Measurements from ENCODE around the gene DSCAM. TPM values are rescaled to one million over a fixed set of nuclear protein-coding genes. Genes with fewer than 3 reads are reported as not detected.

DSCAM gene
- total and polyA plus RNA-seq, 10 of the 15 experiments (the other 5 are each of a cell fraction or from before 2014, with no cell fraction given): not detected

DNA sequence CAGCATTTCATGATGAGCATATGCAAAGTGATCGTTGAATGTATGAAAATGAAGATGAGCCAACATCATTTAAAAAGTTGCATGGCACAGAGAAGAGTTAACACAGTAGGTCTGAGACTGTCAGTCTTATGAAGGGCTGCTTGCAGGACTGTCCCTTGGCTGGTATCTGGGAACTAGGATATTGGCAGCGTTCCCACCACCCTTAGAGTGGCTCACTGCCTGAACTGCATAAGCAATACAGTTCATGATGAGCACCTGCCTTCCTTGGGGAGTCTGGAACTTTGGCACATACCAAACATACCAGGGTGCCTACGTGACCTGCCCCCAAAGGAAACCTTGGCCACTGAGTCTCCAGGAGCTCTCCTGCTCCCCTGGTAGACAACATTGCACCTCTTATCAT lies 161.8 kb downstream of the DSCAM start:
- Histone ChIP-seq H3K9ac (ENCODE audit: control insufficient read depth, insufficient read depth, low read length) (no peak overlapping the region), H3K4me2 (ENCODE audit: control insufficient read depth, insufficient read depth) (no peak overlapping the region), H3K27me3 (replicated peaks in 1 of 2; ENCODE audit: control insufficient read depth in 2 of 2, insufficient read depth in 2 of 2, low read length in 1 of 2) (no peaks in the 10 kb centered on the region), H3K4me3 (no peak overlapping the region), H4K20me1 (ENCODE audit: control insufficient read depth, insufficient read depth) (no peaks in the 10 kb centered on the region), H3K36me3 (ENCODE audit: control insufficient read depth in 2 of 2, insufficient read depth in 2 of 2, low read length in 1 of 2) (no peaks in the 10 kb centered on the region), H3K27ac (ENCODE audit: control insufficient read depth, insufficient read depth) (no peak overlapping the region), H2AFZ (ENCODE audit: control insufficient read depth, low read depth, low read length) (no peak overlapping the region), H3K79me2 (ENCODE audit: control insufficient read depth, insufficient read depth, low read length) (no peaks in the 10 kb centered on the region), H3K4me1 (ENCODE audit: control insufficient read depth, insufficient read depth, low read length) (no peaks in the 10 kb centered on the region), H3K9me3 (replicated peaks; ENCODE audit: control insufficient read depth, insufficient read depth, low read length) (no peaks in the 10 kb centered on the region; the same call in 2 of the 3 replicates)
- ATAC-seq (no peak), FAIRE-seq (no peak), DNase-seq (ENCODE audit: low read depth, low spot score) (no peak)
- in situ Hi-C loops (cut with MboI) (no loop called here), intact Hi-C loops (cut with micrococcal nuclease; ENCODE audit: unreplicated experiment) (no loop called here)
- TF ChIP-seq FOS (IDR thresholded peaks at IDR 0.05; ENCODE audit: borderline replicate concordance, extremely low read depth, insufficient read length) (no peak), BRCA1 (IDR thresholded peaks at IDR 0.05; ENCODE audit: low read depth, low read length) (no peak), BMI1 (IDR thresholded peaks at IDR 0.05; ENCODE audit: borderline replicate concordance) (no peak), MEF2B (IDR thresholded peaks at IDR 0.05; ENCODE audit: partially characterized antibody, poor library complexity, severe bottlenecking) (no peak)
- ChIA-PET RAD21 (ENCODE audit: unreplicated experiment) (no interaction called here), POLR2A (no interaction called here), SMC1A (ENCODE audit: uncharacterized antibody, unreplicated experiment) (no interaction called here), CTCF (no interaction called here)
- BruUV-seq (replicated peaks): no TSS peak
- 0% methylated on average over 3 of the region's 3 CpGs for WGBS (ENCODE audit: insufficient coverage, insufficient replicate concordance, low lambda C conversion rate, missing lambda C conversion rate)

DNA sequence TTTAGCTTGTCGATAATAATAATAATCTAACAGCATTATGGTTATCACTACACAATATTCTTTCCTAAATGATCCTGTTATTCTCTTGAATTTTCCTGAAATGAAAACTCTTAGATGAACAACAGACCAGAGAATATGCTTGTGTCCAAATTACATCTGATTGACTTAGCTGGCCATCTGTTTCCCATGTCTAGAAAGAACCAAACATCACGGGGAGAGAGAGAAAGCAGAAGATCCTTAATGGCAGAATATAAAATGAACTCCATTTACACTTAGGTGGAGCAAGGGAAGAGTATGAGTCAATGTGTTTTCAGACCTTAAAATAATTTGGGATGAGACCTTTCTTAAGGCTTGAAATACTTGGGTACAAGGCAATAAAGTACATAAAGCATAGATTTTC lies 162.2 kb downstream of the DSCAM start:
- POLR2A ChIA-PET: no interaction called here
- no TSS peak for BruUV-seq (replicated peaks)
- no peak for TF ChIP-seq GABPA (IDR thresholded peaks at IDR 0.05; ENCODE audit: low read depth)
- no peak for TF ChIP-seq TCF12 (IDR thresholded peaks at IDR 0.05; ENCODE audit: low read depth, low read length)
- TF ChIP-seq LARP7 (IDR thresholded peaks at IDR 0.05): no peak
- no peak overlapping the region for H3K4me3 ChIP-seq
- H2AFZ ChIP-seq (ENCODE audit: control insufficient read depth, low read depth, low read length): no peak overlapping the region
- no peak overlapping the region for H3K27ac ChIP-seq (ENCODE audit: control insufficient read depth, insufficient read depth)
- FAIRE-seq (no peak), DNase-seq (ENCODE audit: low read depth, low spot score) (no peak), ATAC-seq (no peak)
- no peaks in the 10 kb centered on the region for H3K4me1 ChIP-seq (ENCODE audit: control insufficient read depth, insufficient read depth, low read length)
- intact Hi-C loops (cut with micrococcal nuclease; ENCODE audit: unreplicated experiment): no loop called here
- no peaks in the 10 kb centered on the region; the same call in 2 of the 3 replicates for H3K9me3 ChIP-seq (replicated peaks; ENCODE audit: control insufficient read depth, insufficient read depth, low read length)
- no peak overlapping the region for H3K4me2 ChIP-seq (ENCODE audit: control insufficient read depth, insufficient read depth)
- WGBS (ENCODE audit: insufficient coverage, insufficient replicate concordance, low lambda C conversion rate, missing lambda C conversion rate): 0% methylated on average over 2 of the region's 2 CpGs
- H3K36me3 ChIP-seq (ENCODE audit: control insufficient read depth in 2 of 2, insufficient read depth in 2 of 2, low read length in 1 of 2): no peaks in the 10 kb centered on the region
- SMC1A ChIA-PET (ENCODE audit: uncharacterized antibody, unreplicated experiment): no interaction called here
- RAD21 ChIA-PET (ENCODE audit: unreplicated experiment): no interaction called here
- in situ Hi-C loops (cut with MboI): no loop called here
- no peaks in the 10 kb centered on the region for H3K27me3 ChIP-seq (replicated peaks in 1 of 2; ENCODE audit: control insufficient read depth in 2 of 2, insufficient read depth in 2 of 2, low read length in 1 of 2)
- H3K79me2 ChIP-seq (ENCODE audit: control insufficient read depth, insufficient read depth, low read length): no peaks in the 10 kb centered on the region
- CTCF ChIA-PET: interaction anchor here (0.8 kb wide), 1 partner anchor 9 kb away, joined by 4 read pairs; no protein-coding TSS in a partner anchor
- no peak overlapping the region for H3K9ac ChIP-seq (ENCODE audit: control insufficient read depth, insufficient read depth, low read length)
- no peaks in the 10 kb centered on the region for H4K20me1 ChIP-seq (ENCODE audit: control insufficient read depth, insufficient read depth)

Measured in GM12878 (cell line).